GM12892 (cell line): ENCODE measurements around the gene CPZ.

ENCODE experiments used
- DNase-seq: peaks from one replicate; pipeline ENCODE4 v3.0.0; 2011; ENCODE audit not compliant: insufficient read length
- FAIRE-seq: peaks from 2 replicates; lab custom pipeline; 2011; peaks lifted over from hg19 to GRCh38; lab: Jason Lieb, UNC
- POLR2A ChIP-seq: IDR thresholded peaks from 2 replicates; pipeline ENCODE4 v1.6.1; 2011; ENCODE audit warnings: low read depth, low read length, control low read depth
- POLR2AphosphoS5 ChIP-seq: IDR thresholded peaks from 2 replicates; pipeline ENCODE4 v1.6.1; 2011; ENCODE audit warnings: low read depth, low read length, control low read depth
- TAF1 ChIP-seq: IDR thresholded peaks from 2 replicates; pipeline ENCODE4 v1.6.1; 2011; ENCODE audit warnings: low read depth, mild to moderate bottlenecking, control low read depth, low read length, borderline replicate concordance

CPZ gene

GRCh38 chr4:8550691-8551090 is 41.9 kb upstream of the CPZ start:
- no peak for DNase-seq
- FAIRE-seq = no peak
- TF ChIP-seq POLR2A (no peak), POLR2AphosphoS5 (no peak), TAF1 (no peak)

- TF ChIP-seq POLR2A = no peak
- TF ChIP-seq POLR2AphosphoS5 = no peak
- TF ChIP-seq TAF1 = no peak
Observed at GRCh38 chr4:8552024-8552423, 40.5 kb upstream of the CPZ start.

GRCh38 chr4:8552581-8553205 is 39.9 kb upstream of the CPZ start:
- TF ChIP-seq TAF1 = no peak
- no peak for TF ChIP-seq POLR2A
- TF ChIP-seq POLR2AphosphoS5 = no peak
- no peak for FAIRE-seq
- DNase-seq = no peak

More at GRCh38 chr4:8552024-8552423, 40.5 kb upstream of the CPZ start:
- DNase-seq (no peak), FAIRE-seq (no peak)

GRCh38 chr4:8553216-8553615 is 39.3 kb upstream of the CPZ start:
- DNase-seq = no peak
- no peak for FAIRE-seq
- TF ChIP-seq POLR2A (no peak), TAF1 (no peak), POLR2AphosphoS5 (no peak)

GRCh38 chr4:8553991-8554405 is 38.6 kb upstream of the CPZ start:
- no peak for TF ChIP-seq POLR2A
- no peak for TF ChIP-seq POLR2AphosphoS5
- TF ChIP-seq TAF1 = no peak
- FAIRE-seq = no peak
- no peak for DNase-seq

- DNase-seq = no peak
- no peak for FAIRE-seq
- TF ChIP-seq POLR2A (no peak), POLR2AphosphoS5 (no peak), TAF1 (no peak)
Observed at GRCh38 chr4:8554555-8555100, 37.9 kb upstream of the CPZ start.

GRCh38 chr4:8555716-8556115 is 36.8 kb upstream of the CPZ start:
- no peak for TF ChIP-seq POLR2A
- no peak for TF ChIP-seq POLR2AphosphoS5
- TF ChIP-seq TAF1 = no peak
- FAIRE-seq (no peak), DNase-seq (no peak)

- no peak for TF ChIP-seq POLR2AphosphoS5
- DNase-seq = no peak
- FAIRE-seq = no peak
Observed at GRCh38 chr4:8556341-8557150, 36.0 kb upstream of the CPZ start.

- TF ChIP-seq POLR2AphosphoS5 (no peak), TAF1 (no peak), POLR2A (no peak)
- peak; percentile 6 for DNase-seq
- FAIRE-seq = no peak
Observed at GRCh38 chr4:8557151-8558076, 35.2 kb upstream of the CPZ start.

- TF ChIP-seq POLR2A (no peak), TAF1 (no peak), POLR2AphosphoS5 (no peak)
- FAIRE-seq (no peak), DNase-seq (no peak)
Observed at GRCh38 chr4:8558080-8558960, 34.2 kb upstream of the CPZ start.

GRCh38 chr4:8559011-8559410 is 33.6 kb upstream of the CPZ start:
- DNase-seq (no peak), FAIRE-seq (no peak)
- TF ChIP-seq POLR2AphosphoS5 = no peak
- no peak for TF ChIP-seq POLR2A
- no peak for TF ChIP-seq TAF1
